ENCODE results near the gene DDX21.
"Not testable (repeated sequence)": the region's sequence is repeated elsewhere in the genome, so short reads cannot be mapped to it uniquely, and the experiment has no call there.

The DDX21 gene

DNA sequence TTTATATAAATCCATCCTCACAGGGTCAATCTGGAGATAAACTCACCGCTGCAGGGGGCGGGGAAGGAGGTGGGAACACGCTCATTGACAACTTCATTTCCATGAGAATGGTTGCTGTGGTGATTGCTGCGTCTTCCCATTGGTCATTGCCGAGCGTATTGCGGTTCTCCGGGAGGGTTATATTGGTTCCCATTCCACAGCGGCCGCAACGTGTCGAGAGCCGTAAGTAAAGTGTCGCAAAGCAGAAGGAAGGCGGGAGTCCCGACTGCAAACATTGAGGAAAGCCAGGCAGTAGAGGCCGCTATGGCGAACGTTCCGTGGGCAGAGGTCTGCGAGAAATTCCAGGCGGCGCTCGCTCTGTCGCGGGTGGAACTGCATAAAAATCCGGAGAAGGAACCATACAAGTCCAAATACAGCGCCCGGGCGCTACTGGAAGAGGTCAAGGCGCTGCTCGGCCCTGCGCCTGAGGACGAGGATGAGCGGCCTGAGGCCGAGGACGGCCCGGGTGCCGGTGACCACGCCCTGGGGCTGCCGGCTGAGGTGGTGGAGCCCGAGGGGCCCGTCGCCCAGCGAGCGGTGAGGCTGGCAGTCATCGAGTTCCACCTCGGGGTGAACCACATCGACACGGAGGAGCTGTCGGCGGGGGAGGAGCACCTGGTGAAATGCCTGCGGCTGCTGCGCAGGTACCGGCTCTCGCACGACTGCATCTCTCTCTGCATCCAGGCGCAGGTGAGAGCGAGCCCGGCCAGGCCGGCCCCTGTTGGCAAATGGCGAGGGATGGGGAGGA is 32.8 kb downstream of the DDX21 start, which contains the start of gene KIFBP:
Gene KIFBP (plus strand): TSS at position 274 of the 787 bp plus-strand sequence. CDS start 30 bp downstream, at position 304.
- DNase-seq, result peak; percentile 87

DNA sequence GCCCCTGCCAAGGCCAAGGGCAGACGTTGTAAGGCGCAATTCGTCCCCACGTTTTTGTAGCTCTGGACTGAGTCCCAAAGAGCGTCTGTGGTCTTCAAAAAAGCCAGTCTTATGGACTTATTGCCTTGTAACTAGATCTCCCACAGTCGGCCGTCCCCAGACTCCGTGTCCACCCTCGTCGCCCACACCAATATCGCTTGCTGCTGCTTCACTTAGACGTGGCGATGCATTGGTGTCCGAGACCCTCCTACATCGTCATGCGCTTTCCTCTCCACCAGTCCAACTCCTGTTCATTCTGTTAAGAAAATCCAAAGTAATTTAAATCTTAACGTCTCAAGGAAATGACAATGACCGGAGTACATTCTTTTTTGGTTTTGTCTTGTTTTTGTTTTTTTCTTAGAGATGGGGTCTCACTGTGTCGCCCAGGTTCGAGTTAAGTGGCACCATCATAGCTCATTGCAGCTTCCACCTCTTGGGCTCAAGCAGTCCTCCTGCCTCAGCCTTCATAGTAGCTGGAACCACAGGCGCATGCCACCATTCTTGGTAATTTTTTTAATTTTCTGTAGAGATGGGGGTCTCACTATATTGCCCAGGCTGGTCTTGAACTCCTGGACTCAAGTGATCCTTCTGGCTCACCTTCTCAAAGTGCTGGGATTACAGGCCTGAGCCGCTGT is 33.5 kb downstream of the DDX21 start:
- no peak for DNase-seq

DNA sequence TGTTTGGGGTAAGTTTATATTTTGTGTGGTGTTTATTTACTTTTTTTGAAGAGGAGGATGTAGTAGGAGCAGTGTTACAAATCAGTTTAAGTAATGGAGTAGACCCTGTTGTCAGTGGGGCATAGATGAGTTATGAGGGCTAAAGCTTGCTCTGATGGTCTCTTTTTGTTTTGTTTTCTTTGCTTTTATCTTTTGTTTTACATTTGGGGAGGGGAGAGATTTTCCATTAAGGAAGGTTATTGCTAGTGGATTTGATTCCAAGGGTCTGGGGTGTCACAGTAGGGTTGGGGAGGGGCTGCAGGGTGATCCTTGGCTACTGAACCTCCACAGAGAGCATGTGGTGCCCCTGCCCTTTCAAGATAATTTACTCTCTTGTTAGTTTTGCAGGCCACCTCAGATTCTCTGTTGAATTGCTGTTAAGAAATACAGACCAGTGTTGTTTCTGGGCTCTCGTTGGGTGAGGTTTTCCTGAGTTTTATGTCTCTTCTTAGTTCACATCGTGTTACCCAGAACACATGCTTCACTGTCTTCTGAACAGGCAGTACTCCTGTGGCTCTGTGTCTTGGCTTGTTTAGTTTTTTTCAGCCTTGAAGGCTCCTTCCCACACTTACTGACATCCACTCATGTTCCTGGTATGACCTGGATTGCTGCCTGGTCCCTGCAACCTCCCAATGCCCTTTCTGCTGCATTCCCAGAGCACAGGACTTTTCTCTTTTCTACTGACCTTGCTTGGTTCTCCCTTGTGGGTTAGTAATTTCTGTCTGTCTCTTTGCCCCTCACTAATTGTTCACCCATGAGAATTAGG is 36.9 kb downstream of the DDX21 start:
- DNase-seq, result no peak

DNA sequence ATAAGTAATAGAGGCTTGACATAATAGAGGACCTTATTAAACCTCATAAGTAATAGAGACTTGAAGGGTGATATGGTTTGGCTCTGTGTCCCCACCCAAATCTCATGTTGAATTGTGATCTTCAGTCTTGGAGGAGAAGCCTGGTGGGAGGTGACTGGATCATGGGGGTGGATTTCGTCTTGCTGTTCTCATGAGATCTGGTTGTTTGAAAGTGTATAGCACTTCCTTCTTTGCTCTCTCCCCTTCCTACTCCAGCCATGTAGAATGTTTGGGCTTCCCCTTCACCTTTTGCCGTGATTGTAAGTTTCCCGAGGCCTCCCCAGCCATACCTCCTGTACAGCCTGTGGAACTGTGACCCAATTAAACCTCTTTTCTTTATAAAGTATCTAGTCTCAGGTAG is 41.2 kb downstream of the DDX21 start:
- no peak for DNase-seq

DNA sequence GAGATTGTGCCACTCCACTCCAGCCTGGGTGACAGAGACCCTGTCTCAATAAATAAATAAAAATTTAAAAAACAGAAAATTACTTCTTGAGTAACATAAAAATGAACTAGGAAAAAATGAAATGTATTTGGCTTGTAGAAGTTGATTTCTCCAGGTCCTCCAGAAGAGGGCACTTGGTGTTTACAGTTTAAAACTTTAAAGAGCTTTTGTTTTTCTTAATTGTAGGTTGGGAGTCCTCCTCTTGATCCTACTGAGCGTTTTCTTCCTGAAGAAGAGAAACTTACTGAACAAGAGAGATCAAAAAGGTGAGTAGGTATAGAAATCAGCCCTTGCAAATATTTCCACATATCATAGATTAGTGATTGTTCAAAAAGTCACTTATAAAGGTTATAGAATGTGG is 48.9 kb downstream of the DDX21 start:
- no peak for DNase-seq

DNA sequence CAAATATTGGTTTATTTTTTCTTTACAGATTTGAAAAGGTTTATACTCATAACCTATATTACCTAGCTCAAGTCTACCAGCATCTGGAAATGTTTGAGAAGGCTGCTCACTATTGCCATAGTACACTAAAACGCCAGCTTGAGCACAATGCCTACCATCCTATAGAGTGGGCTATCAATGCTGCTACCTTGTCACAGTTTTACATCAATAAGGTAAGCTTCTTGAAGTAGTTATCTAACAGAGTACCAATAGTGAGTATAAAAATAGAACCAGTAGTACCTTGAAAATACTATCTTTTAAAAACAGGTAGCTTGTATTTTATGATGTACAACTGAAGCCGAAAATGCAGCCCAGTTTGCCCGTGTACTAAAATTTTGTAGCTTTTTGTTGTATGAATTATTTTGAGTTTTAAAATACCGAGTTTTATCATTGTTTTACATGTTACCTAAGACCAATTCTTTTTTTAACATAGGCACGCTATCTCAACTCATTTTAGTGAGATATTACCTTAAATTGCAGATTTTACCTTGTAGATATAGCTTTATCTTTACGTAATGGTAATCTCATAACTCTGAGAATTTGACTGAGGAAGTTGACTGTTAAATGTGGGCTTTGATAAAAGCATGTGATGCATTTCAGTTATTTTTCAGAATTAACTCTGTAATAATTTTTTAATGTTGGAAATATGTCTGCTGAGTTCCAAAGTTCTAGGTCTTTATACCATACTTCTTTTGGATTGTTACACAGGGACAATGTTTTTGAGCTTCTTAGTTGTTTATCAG is 49.9 kb downstream of the DDX21 start:
- DNase-seq, result no peak

DNA sequence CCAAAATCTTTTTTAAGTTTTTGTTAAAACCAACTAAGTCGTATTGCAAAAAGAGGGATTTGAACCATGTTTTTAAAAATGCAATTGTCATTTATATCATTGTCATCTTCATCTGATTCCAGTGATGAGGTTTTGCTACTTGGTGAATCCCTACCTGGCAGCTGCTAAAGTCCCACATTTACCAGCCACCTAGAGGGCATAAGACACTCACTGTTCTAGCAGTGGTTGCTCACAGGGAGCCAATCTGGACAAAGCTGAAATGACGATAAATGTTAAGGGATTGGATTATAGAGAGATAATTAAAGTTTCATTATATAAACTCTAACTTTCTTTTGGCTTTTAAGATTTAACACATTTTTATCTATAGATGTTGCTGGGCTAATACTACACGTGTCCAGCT is 51.3 kb downstream of the DDX21 start:
- DNase-seq, result no peak

DNA sequence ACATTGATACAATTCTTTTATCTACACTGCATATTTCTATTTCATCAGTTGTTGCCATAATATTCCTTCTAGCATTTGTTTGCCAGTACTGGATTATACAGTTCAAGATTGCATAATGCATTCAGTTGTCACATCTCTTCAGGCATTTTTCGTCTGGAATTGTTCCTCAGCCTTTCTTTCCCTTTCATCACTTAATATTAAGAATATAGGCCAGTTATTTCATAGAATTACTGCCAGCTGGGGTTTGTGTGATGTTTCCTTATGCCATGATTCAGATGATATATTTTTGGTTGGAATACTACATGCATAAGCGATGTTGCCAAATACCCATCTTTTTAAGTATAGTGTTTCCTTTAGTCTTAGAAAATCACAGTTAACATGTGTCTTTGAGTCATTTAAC is 53.4 kb downstream of the DDX21 start:
- DNase-seq, result no peak

DNA sequence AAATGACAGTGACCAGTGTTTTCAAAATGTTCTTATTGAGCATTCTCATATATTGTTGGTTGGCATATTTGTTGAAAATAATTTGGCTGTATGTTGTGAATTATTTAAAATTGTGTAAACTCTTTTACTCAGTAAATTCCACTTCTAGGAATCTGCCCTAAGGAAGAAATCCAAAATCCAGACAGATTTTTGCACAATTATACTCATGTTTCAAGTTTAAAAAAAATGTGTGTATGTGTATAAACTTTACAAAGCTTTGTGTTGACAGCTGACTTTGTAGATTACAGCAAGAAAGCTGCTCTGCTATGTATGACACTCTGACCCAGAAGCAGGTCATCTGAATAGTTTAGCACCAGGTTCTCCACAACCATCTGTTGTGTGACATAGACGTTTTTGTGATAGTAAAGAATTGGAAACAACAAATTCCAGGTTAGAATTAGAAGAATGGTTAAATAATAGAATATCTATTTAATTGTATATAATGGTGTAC is 54.2 kb downstream of the DDX21 start:
- DNase-seq, result no peak

DNA sequence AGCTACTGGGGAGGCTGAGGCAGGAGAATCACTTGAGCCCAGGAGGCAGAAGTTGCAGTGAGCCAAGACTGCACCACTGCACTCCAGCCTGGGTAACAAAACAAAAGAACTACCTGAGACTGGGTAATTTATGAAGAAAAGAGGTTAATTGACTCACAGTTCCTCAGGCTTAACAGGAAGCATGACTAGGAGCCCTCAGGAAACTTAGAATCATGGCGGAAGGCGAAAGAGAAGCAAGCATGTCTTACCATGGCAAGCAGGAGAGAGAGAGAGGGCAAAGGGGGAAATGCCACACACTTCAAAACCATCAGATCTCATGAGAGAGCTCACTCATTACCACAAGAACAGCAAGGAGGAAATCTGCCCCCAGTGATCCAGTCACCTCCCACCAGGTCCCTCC is 56.8 kb downstream of the DDX21 start:
- DNase-seq, result not testable (repeated sequence)

DNA sequence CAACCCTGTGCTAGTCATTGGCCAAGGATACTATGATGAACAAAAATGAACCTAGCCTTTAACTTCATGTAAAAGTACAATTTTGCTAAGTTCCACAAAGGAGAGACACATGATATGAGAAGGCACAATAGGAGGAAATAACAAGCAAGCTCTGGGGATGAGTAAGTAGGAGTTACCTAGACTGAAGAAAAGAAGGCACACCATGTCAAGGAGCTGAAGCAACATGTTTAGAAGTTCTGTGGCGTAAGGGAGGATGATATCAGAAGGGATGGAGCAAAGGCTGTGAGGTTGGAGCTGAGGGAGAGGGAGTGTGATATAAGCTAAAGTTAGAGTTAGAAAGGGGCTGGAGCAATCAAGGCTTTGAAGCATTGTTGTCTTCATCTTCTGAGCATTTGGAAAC is 58.2 kb downstream of the DDX21 start:
- no peak for DNase-seq

DNA sequence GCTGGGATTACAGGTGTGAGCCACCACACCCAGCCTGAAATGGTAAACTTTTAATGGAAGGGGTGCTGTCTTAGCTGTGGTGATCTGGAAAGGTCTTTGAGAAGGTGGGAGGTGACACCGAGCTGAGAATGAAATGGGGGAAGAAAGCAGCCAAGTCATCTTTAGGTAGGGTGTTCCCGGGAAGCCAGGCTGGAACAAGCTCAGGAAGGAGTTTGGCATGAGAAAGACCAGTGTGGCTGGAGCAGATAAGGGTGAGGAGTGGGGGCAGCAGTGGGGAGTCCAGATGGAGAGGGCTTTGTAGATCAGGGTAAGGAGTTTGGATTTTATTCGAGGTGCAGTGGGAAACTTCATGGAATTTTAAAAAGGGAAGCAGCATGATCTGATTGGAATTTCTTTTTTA is 62.6 kb downstream of the DDX21 start:
- no peak for DNase-seq

DNA sequence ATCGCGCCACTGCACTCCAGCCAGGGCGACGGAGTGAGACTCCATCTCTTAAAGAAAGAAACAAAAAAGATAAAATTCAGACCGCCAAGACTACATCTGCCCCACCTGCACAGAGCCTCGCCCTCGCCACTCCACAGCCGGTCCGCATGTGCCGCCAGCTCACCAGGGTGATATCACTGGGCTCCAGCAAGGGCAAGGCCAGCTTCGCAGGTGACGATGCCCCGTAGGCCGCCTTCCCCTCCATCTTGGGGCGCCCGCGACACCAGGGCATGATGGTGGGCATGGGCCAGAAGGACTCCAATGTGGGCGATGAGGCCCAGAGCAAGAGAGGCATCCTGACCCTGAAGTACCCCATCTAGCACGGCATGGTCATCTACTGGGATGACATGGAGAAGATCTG is 66.6 kb downstream of the DDX21 start:
- no peak for DNase-seq

DNA sequence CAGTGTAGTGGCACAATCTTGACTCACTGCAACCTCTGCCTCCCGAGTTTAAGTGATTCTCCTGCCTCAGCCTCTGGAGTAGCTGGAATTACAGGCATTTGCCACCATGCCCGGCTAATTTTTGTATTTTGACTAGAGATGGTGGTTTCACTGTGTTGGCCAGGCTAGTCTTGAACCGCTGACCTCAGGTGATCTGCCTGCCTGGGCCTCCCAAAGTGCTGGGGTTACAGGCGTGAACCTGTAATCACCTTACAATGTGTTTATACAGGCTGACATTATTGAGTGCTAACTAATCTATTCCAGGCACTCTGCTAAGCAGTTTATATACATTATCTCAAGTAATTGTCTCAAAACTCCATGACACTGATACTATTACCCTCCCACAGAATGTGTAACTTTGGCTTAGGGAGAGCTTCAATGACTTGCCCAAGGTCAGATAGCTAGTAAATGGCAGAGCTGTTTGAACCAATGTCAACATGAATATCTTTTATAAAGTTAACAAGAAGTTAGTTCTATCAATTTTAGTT is 69.5 kb downstream of the DDX21 start:
- no peak for DNase-seq

DNA sequence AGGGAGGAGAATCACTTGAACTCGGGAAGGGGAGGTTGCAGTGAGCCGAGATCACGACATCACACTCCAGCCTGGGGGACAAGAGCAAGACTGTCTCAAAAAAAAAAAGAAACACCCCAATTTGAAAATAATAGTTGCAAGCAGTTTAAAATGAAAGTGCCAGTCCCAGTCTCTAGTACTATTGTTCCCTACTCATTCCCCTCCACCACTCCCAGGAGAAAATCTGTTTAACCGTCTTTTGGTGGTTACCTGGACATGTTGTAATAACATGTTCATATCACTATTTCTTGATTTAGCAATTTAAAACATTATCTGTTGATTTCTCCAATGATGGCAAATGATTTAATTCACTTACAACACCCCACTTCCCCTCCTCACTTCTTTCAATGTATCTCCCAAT is 77.3 kb downstream of the DDX21 start:
- DNase-seq, result no peak

Measured in NCI-H2029 (cell line).